Upper lobe of right lung (tissue), 1 donor: Measurements from ENCODE around the gene INTU. TPM values are rescaled to one million over a fixed set of nuclear protein-coding genes. Genes with fewer than 3 reads are reported as not detected.

ENCODE experiments used
- ATAC-seq: fragments of 200-7000 bp; cut with Tn5 transposase; one replicate; pipeline ENCODE4 v1.9.1; 2020; ENCODE audit warnings: mild to moderate bottlenecking, moderate library complexity
- DNase-seq: peaks from one replicate; pipeline ENCODE4 v3.0.0-alpha.2; 2020
- H3K27ac ChIP-seq: fragments of 200-600 bp; one replicate; pipeline ENCODE4 v1.8.0; 2022
- H3K27me3 ChIP-seq: fragments of 200-600 bp; one replicate; pipeline ENCODE4 v1.8.0; 2022; ENCODE audit warnings: mild to moderate bottlenecking
- H3K36me3 ChIP-seq: fragments of 200-600 bp; one replicate; pipeline ENCODE4 v1.8.0; 2022
- H3K4me1 ChIP-seq: fragments of 200-600 bp; one replicate; pipeline ENCODE4 v1.8.0; 2022
- H3K4me3 ChIP-seq: fragments of 200-600 bp; one replicate; pipeline ENCODE4 v1.8.0; 2022; ENCODE audit warnings: mild to moderate bottlenecking
- H3K9me3 ChIP-seq: fragments of 200-600 bp; one replicate; pipeline ENCODE4 v1.8.0; 2022
- intact Hi-C: fragments of 100-400 bp; cut with DNase I; formaldehyde crosslinking; loops from one replicate; pipeline ENCODE4 v1.11.0; 2022
- total RNA-seq: library from RNA; stranded (reverse); fragmentation: NEBNext Ultra II Directional; extraction: Animal tissue kit (Norgen Biotek cat#: 25700); gene quantifications from one replicate; pipeline ENCODE4 v1.2.1, GENCODE V29; 2021
- TF ChIP-seq, protein P1 (sequence below): fragments of 200-600 bp; IDR thresholded peaks from one replicate; pipeline ENCODE4 v1.8.0; 2022; ENCODE audit warnings: antibody characterized with exemption
- donor health status: DM: no; HTN: yes; CAD: no; lungs with severe emphysema.

The INTU gene
- total RNA-seq, 1 donor from 2014 or later: 11.4 TPM

DNA sequence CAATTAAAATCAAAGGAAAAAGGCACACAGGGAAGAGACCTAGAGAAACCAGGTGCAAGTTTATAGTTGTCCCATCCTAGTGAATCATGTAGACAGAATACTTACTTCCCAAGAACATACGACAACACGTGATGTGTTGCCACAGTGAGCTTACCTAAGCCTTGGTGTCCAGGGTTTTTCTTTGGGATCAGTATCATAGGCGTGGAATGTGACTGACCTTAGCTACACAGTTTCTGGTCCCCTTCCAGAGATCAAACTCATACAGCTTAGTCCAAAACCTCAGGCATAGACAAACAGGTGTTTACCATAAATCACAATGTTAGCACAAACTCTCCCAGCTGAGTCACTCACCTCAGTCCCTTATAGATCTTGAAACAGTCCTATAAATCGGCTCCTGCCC lies 115.1 kb downstream of the INTU start:
- TF ChIP-seq, protein P1, sequence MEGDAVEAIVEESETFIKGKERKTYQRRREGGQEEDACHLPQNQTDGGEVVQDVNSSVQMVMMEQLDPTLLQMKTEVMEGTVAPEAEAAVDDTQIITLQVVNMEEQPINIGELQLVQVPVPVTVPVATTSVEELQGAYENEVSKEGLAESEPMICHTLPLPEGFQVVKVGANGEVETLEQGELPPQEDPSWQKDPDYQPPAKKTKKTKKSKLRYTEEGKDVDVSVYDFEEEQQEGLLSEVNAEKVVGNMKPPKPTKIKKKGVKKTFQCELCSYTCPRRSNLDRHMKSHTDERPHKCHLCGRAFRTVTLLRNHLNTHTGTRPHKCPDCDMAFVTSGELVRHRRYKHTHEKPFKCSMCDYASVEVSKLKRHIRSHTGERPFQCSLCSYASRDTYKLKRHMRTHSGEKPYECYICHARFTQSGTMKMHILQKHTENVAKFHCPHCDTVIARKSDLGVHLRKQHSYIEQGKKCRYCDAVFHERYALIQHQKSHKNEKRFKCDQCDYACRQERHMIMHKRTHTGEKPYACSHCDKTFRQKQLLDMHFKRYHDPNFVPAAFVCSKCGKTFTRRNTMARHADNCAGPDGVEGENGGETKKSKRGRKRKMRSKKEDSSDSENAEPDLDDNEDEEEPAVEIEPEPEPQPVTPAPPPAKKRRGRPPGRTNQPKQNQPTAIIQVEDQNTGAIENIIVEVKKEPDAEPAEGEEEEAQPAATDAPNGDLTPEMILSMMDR: no peak
- intact Hi-C loops: no loop called here
- Histone ChIP-seq H3K27me3 (peaks cover 8% of the 10 kb centered on the region), H3K9me3 (no peaks in the 10 kb centered on the region), H3K36me3 (no peaks in the 10 kb centered on the region), H3K4me1 (no peaks in the 10 kb centered on the region), H3K4me3 (no peak overlapping the region), H3K27ac (no peak overlapping the region)
- ATAC-seq (no peak), DNase-seq (no peak)

- no peak for DNase-seq
- Histone ChIP-seq H3K27me3 (peaks cover 8% of the 10 kb centered on the region), H3K27ac (no peak overlapping the region), H3K4me1 (no peaks in the 10 kb centered on the region), H3K4me3 (no peak overlapping the region), H3K9me3 (no peaks in the 10 kb centered on the region), H3K36me3 (no peaks in the 10 kb centered on the region)
- intact Hi-C loops: no loop called here
- TF ChIP-seq, protein P1: no peak
- no peak for ATAC-seq
These were observed 116.2 kb downstream of the INTU start for GRCh38 chr4:127748957-127749356.

GRCh38 chr4:127756906-127757305 lies 124.1 kb downstream of the INTU start:
- ATAC-seq (no peak), DNase-seq (no peak)
- Histone ChIP-seq H3K9me3 (no peaks in the 10 kb centered on the region), H3K36me3 (no peaks in the 10 kb centered on the region), H3K4me3 (no peak overlapping the region), H3K27ac (no peak overlapping the region), H3K27me3 (no peaks in the 10 kb centered on the region), H3K4me1 (no peaks in the 10 kb centered on the region)
- TF ChIP-seq, protein P1: no peak
- intact Hi-C loops: no loop called here

GRCh38 chr4:127759228-127759820 lies 126.6 kb downstream of the INTU start:
- DNase-seq (no peak), ATAC-seq (no peak)
- H3K9me3 ChIP-seq: no peaks in the 10 kb centered on the region
- TF ChIP-seq, protein P1: no peak
- H3K27ac ChIP-seq: no peak overlapping the region
- intact Hi-C loops: no loop called here
- no peaks in the 10 kb centered on the region for H3K36me3 ChIP-seq
- H3K27me3 ChIP-seq: no peaks in the 10 kb centered on the region
- H3K4me3 ChIP-seq: no peak overlapping the region
- H3K4me1 ChIP-seq: no peaks in the 10 kb centered on the region

DNA sequence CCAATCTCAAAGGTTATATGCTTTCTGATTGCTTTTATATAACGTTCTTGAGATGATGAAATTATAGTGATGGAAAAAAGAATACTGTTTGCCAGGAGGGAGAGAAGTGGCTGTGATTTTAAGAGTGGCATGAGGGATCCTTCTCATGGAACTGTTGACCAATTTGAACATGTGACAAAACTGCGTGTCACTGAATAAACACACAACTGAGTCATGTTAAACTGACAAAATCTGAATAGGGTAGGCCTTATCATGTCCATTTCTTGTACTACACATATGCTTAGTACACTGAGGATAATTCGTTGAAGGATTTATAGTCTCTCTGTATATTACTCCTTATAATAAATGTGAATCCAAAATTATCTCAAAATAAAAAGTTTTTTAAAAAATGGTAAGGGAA lies 127.1 kb downstream of the INTU start:
- no peaks in the 10 kb centered on the region for H3K36me3 ChIP-seq
- intact Hi-C loops: no loop called here
- H3K4me1 ChIP-seq: no peaks in the 10 kb centered on the region
- TF ChIP-seq, protein P1: no peak
- no peak overlapping the region for H3K4me3 ChIP-seq
- H3K9me3 ChIP-seq: no peaks in the 10 kb centered on the region
- ATAC-seq (no peak), DNase-seq (no peak)
- no peaks in the 10 kb centered on the region for H3K27me3 ChIP-seq
- no peak overlapping the region for H3K27ac ChIP-seq
